H4 (cell line): ENCODE results near the gene RSRC1. TPM values are rescaled to one million over a fixed set of nuclear protein-coding genes. Genes with fewer than 3 reads are reported as not detected.
"Not testable (repeated sequence)": the region's sequence is repeated elsewhere in the genome, so short reads cannot be mapped to it uniquely, and the experiment has no call there.

Experiments used
- DNase-seq: peaks from one replicate; pipeline ENCODE4 v3.0.0-alpha.2; 2015; ENCODE audit warnings: low spot score
- total RNA-seq: library from RNA; depleted of rRNA; stranded (reverse); fragments of >200 nt; shearing (Covaris generic); gene quantifications from 2 replicates; pipeline ENCODE4 v1.2.3, GENCODE V29; 2014

RSRC1 gene
- total RNA-seq, 1 experiment from 2014 or later: 89.7 TPM

- DNase-seq: no peak
Observed at GRCh38 chr3:158101335-158102241, 8.3 kb upstream of the RSRC1 start.

DNA sequence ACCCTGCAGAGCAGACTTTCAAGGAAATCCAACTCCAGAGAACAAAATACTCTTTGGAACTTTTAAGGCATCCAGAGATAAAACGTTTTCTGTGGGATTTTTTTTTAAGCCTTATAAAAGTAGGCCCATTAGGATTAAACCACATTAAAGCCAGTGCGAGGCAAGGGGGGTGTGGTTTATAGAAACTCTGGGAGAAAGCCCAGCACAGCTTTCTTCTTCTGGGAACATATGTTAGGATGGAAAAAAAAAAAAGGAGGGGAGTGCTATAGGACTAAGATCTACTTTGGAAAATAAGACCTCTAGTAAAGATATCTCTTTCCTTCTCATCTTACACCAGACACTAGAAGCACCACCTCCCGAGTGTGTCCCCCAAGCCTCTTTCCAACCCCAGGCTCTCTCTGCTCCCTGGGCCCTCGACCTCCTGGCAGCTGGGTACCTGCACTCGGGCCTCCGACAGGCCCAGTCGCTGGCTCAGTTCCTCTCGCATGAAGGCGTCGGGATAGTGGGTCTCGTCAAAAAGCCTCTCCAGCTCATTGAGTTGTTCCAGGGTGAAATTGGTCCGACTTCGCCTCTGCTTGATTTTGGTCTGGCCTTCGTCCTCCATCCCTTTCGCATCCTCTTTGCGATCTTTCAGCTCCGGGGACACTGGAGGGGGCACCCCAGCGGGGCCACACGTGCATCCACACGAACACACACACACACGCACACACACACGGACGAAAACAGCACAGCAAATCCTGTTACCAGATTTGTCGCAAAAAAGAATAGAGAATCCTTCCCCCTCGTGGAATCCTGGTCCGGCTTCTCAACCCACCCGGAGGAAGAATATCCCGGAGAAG, 7.4 kb upstream of the RSRC1 start:
- DNase-seq: no peak

DNA sequence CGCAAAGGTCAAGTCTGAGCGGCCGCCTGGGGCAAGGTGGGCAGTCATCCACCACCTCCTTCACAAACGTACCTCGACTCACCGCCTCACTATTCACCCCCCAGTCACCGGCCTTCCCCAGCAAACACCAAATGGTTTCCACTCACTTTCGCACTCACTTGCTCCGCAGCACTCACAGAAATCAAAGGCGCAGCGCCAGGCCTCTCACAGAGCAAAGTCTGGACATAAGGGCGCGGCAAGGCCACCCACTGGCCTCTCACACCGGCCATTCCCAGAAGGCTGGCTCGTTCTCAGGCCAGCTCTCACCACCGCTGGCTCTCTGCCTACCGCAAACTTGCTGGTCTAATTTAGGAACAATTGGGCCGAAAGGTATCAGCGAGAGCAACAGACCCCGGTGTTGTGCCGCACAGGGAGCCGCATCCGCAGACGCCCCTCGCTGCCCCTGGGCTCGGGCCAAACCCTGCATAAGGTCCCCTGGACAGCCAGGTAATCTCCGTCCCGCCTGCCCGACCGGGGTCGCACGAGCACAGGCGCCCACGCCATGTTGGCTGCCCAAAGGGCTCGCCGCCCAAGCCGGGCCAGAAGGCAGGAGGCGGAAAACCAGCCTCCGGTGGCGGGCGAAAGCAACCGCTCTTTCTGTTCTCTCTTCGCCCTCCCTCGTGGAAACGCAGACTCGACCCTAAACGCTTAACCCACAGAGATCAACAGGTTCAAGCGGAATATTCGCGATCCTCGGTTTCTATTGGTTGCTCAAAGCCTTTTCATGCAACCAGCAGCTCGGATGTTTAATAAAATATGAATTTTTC, 6.6 kb upstream of the RSRC1 start:
- no peak for DNase-seq

GRCh38 chr3:158103887-158104327, 6.0 kb upstream of the RSRC1 start:
- no peak for DNase-seq

DNA sequence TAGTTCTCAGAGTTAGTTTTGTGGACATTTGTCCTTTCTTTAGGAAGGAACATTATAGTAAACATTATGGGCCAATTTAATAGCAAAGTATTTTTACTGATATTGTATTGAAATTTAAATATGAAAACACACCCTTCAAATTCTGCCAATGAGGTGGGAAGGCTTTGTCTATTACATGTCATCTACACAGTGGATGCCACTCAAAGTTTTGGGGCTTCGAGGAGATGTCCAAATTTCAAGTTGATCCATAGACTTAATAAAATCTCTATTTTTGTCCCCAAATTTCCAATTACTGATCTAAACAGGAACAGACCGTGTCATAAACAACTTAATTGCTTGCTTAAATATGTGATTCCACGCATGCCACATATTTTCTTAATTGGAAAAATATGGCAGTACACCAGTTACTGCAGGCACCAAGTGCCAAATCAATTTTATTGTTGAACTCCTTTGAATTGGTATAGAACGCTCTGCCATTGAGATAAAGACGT, 5.4 kb upstream of the RSRC1 start:
- DNase-seq: no peak

- DNase-seq: peak; percentile 27
Observed at GRCh38 chr3:158105119-158105709, 4.7 kb upstream of the RSRC1 start.

GRCh38 chr3:158105710-158106253, 4.1 kb upstream of the RSRC1 start:
- peak; percentile 55 for DNase-seq

DNA sequence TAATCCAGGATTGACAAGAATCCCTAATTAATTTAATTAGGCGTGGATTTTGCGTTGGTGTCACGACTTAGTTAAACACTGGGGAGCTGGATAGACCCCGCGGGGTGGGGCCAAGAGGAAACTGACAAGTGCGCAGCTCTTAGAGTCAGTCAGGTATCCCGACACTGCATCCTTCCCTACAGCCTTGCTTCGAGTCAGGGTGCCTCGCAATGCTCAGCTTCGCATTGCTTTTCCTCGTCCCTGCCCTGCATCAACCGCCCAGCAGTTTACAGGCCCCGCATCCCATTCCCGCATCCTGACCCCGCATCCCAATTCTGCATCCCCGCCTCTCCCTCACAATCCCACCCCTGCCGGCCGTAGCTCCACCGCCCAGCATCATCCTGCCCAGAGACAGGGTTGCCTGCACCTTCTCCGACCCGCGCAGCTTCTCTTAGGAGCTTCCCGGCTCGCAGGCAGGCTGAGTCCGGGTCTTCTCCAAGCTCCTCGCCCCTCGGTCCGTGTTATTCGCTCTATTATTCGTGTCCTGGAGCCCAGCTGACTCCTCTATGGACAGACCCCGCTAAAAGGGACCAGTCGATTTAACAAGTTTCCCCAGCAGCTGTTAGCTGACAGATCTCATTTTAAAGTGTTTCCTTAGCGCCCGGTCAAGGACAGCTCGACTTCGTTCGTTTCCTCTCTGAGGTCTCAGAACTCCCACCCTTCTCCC, 3.0 kb upstream of the RSRC1 start:
- no peak for DNase-seq

GRCh38 chr3:158107605-158108444, 2.1 kb upstream of the RSRC1 start:
- no peak for DNase-seq

GRCh38 chr3:158108445-158108985, 1.4 kb upstream of the RSRC1 start:
- no peak for DNase-seq

DNA sequence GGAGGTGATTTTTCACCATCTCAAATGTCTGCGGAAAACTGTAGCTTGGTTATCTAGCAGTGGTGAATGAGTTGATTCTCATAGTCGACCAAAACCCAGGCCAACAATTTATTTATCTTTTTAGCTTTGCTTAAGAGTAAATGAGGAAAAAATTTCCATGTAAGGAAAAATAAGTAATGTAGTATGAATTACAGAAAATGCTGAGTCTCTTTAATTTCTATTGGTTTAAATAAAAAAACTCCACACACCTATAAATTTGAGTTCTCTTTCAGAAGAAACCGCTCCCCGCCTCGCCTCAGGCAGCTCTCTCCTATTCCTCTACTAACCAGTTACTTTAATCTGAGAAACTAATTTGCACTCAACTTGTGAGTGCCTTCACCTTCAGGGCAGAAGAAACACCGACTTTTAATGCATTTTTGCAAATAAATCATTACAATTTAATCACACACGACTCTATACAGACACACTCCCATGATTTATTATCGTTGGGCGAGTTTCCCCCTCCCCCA, 540 bp upstream of the RSRC1 start:
- no peak for DNase-seq

DNA sequence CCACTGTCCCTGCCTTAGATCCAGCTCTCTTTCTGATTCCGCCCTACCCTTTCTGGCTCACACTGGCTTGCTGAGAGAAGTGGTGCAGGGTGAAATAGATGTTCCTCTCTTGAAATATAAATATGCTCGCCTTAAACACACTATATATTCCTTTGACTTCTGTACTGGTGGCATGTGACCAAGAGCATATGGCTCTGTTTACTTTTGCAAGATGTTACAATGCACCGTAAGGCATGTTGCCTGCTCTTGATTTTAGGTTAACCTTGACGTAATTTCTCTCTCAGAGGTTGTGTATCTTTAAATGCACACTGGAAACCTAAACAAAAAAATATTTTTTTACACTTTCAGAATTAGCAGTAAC, 749 bp downstream of the RSRC1 start:
- DNase-seq: no peak

DNA sequence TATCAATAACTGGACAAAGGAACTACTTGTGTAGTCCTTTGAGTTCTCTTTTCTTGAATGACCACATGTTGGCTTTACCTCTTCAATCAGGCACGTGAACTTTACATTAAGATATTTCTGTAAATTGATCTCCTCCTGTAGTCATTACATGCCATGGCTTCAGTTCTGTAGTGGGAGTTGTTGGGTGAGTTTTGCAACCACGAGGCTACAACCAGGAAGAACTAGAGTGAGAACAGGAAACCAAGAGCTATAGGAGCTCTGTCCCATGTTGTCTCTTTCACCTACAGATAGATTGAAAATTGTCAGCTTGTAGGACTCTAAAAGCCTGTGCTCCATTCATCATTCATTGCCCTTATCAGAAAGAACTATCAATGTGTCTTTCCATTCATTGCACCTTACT, 2.0 kb downstream of the RSRC1 start:
- DNase-seq: no peak

DNA sequence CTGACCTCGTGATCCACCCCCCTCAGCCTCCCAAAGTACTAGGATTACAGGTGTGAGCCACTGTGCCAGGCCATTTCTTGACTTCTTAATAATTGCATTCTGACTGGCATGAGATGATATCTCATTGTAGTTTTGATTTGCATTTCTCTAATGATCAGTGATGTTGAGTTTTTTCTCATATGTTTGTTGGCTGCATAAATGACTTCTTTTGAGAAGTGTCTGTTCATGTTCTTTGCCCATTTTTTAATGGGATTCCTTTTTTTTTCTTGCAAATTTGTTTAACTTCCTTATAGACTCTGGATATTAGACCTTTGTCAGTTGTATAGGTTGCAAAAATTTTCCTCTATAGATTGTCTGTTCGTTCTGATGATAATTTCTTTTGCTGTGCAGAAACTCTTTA, 3.7 kb downstream of the RSRC1 start:
- DNase-seq: not testable (repeated sequence)

DNA sequence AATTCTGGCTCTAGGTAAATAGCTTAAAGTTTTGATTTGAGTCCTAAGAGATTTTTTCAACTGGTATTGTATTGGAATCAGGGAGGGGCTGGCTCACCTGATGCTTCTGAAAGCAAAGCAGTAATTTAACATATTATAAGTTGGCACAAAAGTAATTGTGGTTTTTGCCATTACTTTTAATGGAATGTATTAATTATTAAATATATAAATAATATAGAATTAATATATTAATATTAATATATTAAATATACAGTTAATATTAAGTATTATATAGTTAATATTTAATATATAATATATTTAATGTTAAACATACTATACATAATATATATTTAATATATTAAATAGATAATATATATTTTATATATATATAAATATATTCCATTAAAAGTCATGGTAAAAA, 10.4 kb downstream of the RSRC1 start:
- DNase-seq: no peak

GRCh38 chr3:158121295-158121694, 11.4 kb downstream of the RSRC1 start:
- no peak for DNase-seq

- not testable (repeated sequence) for DNase-seq
Observed at GRCh38 chr3:158122721-158123120, 12.8 kb downstream of the RSRC1 start.

GRCh38 chr3:158127250-158128219, 17.6 kb downstream of the RSRC1 start:
- peak; percentile 14 for DNase-seq
